Measurements from ENCODE around the gene GRK6. TPM values are rescaled to one million over a fixed set of nuclear protein-coding genes. Genes with fewer than 3 reads are reported as not detected.
A peak's percentile ranks its signal among the peaks of the same experiment; 100 is the strongest.

GRK6 gene
- polyA plus RNA-seq, 1 of the 3 experiments (the other 2 are of a cell fraction) = 39.5 TPM

GRCh38 chr5:177382423-177383029, 44.0 kb upstream of the GRK6 start:
- ChIA-PET POLR2A (interaction anchor here (0.7 kb wide), 1 partner anchor 13 kb away, joined by 3 read pairs; no protein-coding TSS in a partner anchor), CTCF (interaction anchor here (0.7 to 14.2 kb wide), 12 partner anchors 7 to 269 kb away, joined by 3 to 209 read pairs (median 4); no protein-coding TSS in a partner anchor)
- H3K4me1 ChIP-seq (ENCODE audit: control insufficient read depth in 1 of 2, insufficient read depth in 2 of 2, low read depth in 1 of 2, low read length in 1 of 2) = peaks cover 0 to 7% of the 10 kb centered on the region in 2 experiments; a peak in 2 of 4 replicates
- H3F3A ChIP-seq (replicated peaks; ENCODE audit: insufficient read depth) = peaks cover 4% of the 10 kb centered on the region
- no peak overlapping the region for H3K27ac ChIP-seq (ENCODE audit: low read depth in 2 of 2, low read length in 1 of 2)
- no peak overlapping the region for H3K4me3 ChIP-seq (ENCODE audit: low read depth in 2 of 2, low read length in 1 of 2)
- H3K79me2 ChIP-seq (ENCODE audit: insufficient read depth) = no peaks in the 10 kb centered on the region
- no peak overlapping the region for H2AFZ ChIP-seq (ENCODE audit: low read depth)
- peak; percentile 56 for DNase-seq
- TF ChIP-seq POLR2AphosphoS5 (IDR thresholded peaks at IDR 0.05; ENCODE audit: low read depth, low read length) = no peak
- TF ChIP-seq, protein P1, sequence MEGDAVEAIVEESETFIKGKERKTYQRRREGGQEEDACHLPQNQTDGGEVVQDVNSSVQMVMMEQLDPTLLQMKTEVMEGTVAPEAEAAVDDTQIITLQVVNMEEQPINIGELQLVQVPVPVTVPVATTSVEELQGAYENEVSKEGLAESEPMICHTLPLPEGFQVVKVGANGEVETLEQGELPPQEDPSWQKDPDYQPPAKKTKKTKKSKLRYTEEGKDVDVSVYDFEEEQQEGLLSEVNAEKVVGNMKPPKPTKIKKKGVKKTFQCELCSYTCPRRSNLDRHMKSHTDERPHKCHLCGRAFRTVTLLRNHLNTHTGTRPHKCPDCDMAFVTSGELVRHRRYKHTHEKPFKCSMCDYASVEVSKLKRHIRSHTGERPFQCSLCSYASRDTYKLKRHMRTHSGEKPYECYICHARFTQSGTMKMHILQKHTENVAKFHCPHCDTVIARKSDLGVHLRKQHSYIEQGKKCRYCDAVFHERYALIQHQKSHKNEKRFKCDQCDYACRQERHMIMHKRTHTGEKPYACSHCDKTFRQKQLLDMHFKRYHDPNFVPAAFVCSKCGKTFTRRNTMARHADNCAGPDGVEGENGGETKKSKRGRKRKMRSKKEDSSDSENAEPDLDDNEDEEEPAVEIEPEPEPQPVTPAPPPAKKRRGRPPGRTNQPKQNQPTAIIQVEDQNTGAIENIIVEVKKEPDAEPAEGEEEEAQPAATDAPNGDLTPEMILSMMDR (IDR thresholded peaks at IDR 0.05) = peak; percentile 27
- no peak for TF ChIP-seq GATA2 (CRISPR knock-in tag; IDR thresholded peaks at IDR 0.05)
- no peak for TF ChIP-seq NRF1 (IDR thresholded peaks at IDR 0.05; ENCODE audit: low read depth, low read length)
- no peak for TF ChIP-seq MEF2A (IDR thresholded peaks at IDR 0.05; ENCODE audit: borderline replicate concordance, low read depth)
- no peak for TF ChIP-seq FOXJ3 (CRISPR knock-in tag; IDR thresholded peaks at IDR 0.05)
- TF ChIP-seq YY1 (IDR thresholded peaks at IDR 0.05; ENCODE audit: low read depth) = no peak
- peak; percentile 38 for TF ChIP-seq RAD21 (IDR thresholded peaks at IDR 0.05; ENCODE audit: low read length)
- peak; percentile 26; the same call in 1 of the 2 replicates for TF ChIP-seq SMC3 (IDR thresholded peaks at IDR 0.05; ENCODE audit: low read depth, low read length)
- TF ChIP-seq, protein P2, sequence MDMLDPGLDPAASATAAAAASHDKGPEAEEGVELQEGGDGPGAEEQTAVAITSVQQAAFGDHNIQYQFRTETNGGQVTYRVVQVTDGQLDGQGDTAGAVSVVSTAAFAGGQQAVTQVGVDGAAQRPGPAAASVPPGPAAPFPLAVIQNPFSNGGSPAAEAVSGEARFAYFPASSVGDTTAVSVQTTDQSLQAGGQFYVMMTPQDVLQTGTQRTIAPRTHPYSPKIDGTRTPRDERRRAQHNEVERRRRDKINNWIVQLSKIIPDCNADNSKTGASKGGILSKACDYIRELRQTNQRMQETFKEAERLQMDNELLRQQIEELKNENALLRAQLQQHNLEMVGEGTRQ (IDR thresholded peaks at IDR 0.05; ENCODE audit: borderline replicate concordance, low read depth, low read length) = no peak
- no peak for TF ChIP-seq RCOR1 (IDR thresholded peaks at IDR 0.05; ENCODE audit: low read length)
- no peak for TF ChIP-seq JUND (IDR thresholded peaks at IDR 0.05)
- 78% methylated on average over 11 of the region's 11 CpGs for WGBS (ENCODE audit: low lambda C conversion rate)
- H3K36me3 ChIP-seq (replicated peaks in 1 of 2; ENCODE audit: control insufficient read depth in 1 of 2, insufficient read depth in 2 of 2, low read length in 1 of 2) = no peaks in the 10 kb centered on the region
- no peaks in the 10 kb centered on the region for H3K9me3 ChIP-seq
- H3K9me2 ChIP-seq = no peaks in the 10 kb centered on the region
- H3K9ac ChIP-seq = no peak overlapping the region
- H4K20me1 ChIP-seq (ENCODE audit: insufficient read depth) = no peaks in the 10 kb centered on the region
- no peak overlapping the region for H3K4me2 ChIP-seq
- H3K27me3 ChIP-seq (ENCODE audit: insufficient read depth) = no peaks in the 10 kb centered on the region

DNA sequence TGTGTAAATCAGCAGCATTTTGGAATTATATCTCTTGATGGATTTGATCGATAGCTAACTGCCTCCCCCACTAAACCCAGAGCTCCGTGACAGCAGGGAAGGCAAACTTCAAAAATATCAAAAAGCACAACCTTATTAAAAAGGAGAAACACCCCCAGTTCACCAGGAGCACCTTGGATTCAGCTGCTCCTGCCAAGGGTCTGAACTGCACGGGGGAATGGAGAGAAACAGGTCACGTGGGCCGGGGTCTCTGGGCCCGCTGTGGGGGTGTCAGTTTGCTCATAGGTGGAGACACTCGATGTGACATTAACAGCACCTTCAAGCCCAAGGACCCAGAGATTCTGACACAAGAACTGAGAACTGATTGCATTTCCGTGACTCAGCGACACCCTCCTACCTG, 43.3 kb upstream of the GRK6 start:
- ChIA-PET CTCF (interaction anchor here (0.8 to 14.2 kb wide), 9 partner anchors 10 to 269 kb away, joined by 3 to 209 read pairs (median 4); no protein-coding TSS in a partner anchor), POLR2A (interaction anchor here (0.7 kb wide), 1 partner anchor 13 kb away, joined by 3 read pairs; no protein-coding TSS in a partner anchor)
- no peaks in the 10 kb centered on the region for H4K20me1 ChIP-seq (ENCODE audit: insufficient read depth)
- H2AFZ ChIP-seq (ENCODE audit: low read depth) = no peak overlapping the region
- no peaks in the 10 kb centered on the region for H3K79me2 ChIP-seq (ENCODE audit: insufficient read depth)
- WGBS (ENCODE audit: low lambda C conversion rate) = 80% methylated on average over 7 of the region's 9 CpGs
- TF ChIP-seq EP300 (IDR thresholded peaks at IDR 0.05; ENCODE audit: borderline replicate concordance in 1 of 2, low read depth in 1 of 2, low read length in 1 of 2) (no peak), JUND (IDR thresholded peaks at IDR 0.05) (no peak), FOXJ3 (CRISPR knock-in tag; IDR thresholded peaks at IDR 0.05) (no peak), NRF1 (IDR thresholded peaks at IDR 0.05; ENCODE audit: low read depth, low read length) (no peak), RAD21 (IDR thresholded peaks at IDR 0.05; ENCODE audit: low read length) (no peak), YY1 (IDR thresholded peaks at IDR 0.05; ENCODE audit: low read depth) (no peak), REST (IDR thresholded peaks at IDR 0.05; ENCODE audit: low read depth, low read length) (no peak), RFX5 (IDR thresholded peaks at IDR 0.05; ENCODE audit: low read length) (no peak)
- TF ChIP-seq, protein P2 (IDR thresholded peaks at IDR 0.05; ENCODE audit: borderline replicate concordance, low read depth, low read length) = no peak
- TF ChIP-seq, protein P1 (IDR thresholded peaks at IDR 0.05) = no peak
- no peak overlapping the region for H3K4me2 ChIP-seq
- H3K9me3 ChIP-seq = no peaks in the 10 kb centered on the region
- DNase-seq = no peak
- H3K4me1 ChIP-seq (ENCODE audit: control insufficient read depth in 1 of 2, insufficient read depth in 2 of 2, low read depth in 1 of 2, low read length in 1 of 2) = peaks cover 0 to 7% of the 10 kb centered on the region in 2 experiments; a peak in 2 of 4 replicates
- H3K27ac ChIP-seq (ENCODE audit: low read depth in 2 of 2, low read length in 1 of 2) = no peak overlapping the region
- peaks cover 4% of the 10 kb centered on the region for H3F3A ChIP-seq (replicated peaks; ENCODE audit: insufficient read depth)
- no peaks in the 10 kb centered on the region for H3K36me3 ChIP-seq (replicated peaks in 1 of 2; ENCODE audit: control insufficient read depth in 1 of 2, insufficient read depth in 2 of 2, low read length in 1 of 2)
- H3K4me3 ChIP-seq (ENCODE audit: low read depth in 2 of 2, low read length in 1 of 2) = no peak overlapping the region
- no peak overlapping the region for H3K9ac ChIP-seq
- no peaks in the 10 kb centered on the region for H3K27me3 ChIP-seq (ENCODE audit: insufficient read depth)
- no peaks in the 10 kb centered on the region for H3K9me2 ChIP-seq
